Measurements from ENCODE around the gene LRBA. TPM values are rescaled to one million over a fixed set of nuclear protein-coding genes. Genes with fewer than 3 reads are reported as not detected.

The LRBA gene
- total and polyA plus RNA-seq, 2 of the 4 experiments (the other 2 are of a cell fraction), result 10.2 to 51.6 TPM

DNA sequence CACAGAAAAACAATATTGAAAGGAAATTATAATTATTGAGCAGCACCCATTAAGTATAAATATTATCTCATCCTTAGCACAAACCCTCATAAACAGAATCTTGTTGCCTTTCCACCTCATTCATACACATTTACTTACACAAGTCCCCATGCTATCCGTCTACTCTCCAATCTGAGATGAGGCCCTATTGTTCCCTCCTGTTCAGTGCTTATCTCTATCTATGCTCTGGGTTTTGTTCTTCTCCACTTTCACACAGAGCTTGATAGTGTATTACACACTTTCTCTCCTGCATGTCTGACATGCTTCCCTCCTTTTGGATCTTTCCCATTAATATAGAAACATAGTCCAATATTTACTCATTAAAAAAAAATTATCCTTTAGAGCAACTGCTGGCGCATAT lies 671.3 kb downstream of the LRBA start:
- Histone ChIP-seq H3K23ac (ENCODE audit: low read depth, low read length) (no peak overlapping the region), H3K4me3 (ENCODE audit: insufficient read depth, low read depth, low read length) (no peak overlapping the region), H3K9me3 (ENCODE audit: control insufficient read depth, insufficient read depth, low read length) (no peaks in the 10 kb centered on the region), H3K36me3 (ENCODE audit: control insufficient read depth, insufficient read depth, low read length) (no peaks in the 10 kb centered on the region), H3K9me1 (ENCODE audit: insufficient read depth, low read length) (no peaks in the 10 kb centered on the region), H4K91ac (ENCODE audit: insufficient read depth, low read depth, low read length) (no peak overlapping the region), H3K14ac (replicated peaks; ENCODE audit: low read depth, low read length) (peak overlapping the region; percentile 72; the same call in 1 of the 2 replicates), H3K18ac (ENCODE audit: low read depth, low read length) (no peak overlapping the region), H4K20me1 (ENCODE audit: insufficient read depth, low read length) (no peaks in the 10 kb centered on the region), H3K4ac (ENCODE audit: low read depth, low read length) (no peak overlapping the region), H3K27me3 (ENCODE audit: control insufficient read depth, insufficient read depth, low read length) (no peaks in the 10 kb centered on the region), H2BK20ac (ENCODE audit: low read depth, low read length) (no peak overlapping the region), H2BK15ac (ENCODE audit: low read depth, low read length) (no peak overlapping the region), H3K79me1 (ENCODE audit: low read depth in 1 of 2, low read length in 2 of 2) (no peaks in the 10 kb centered on the region), H3K27ac (ENCODE audit: insufficient read depth, low read length) (no peak overlapping the region), H2BK5ac (ENCODE audit: low read depth, low read length, poor library complexity, severe bottlenecking) (no peak overlapping the region), H4K5ac (ENCODE audit: low read depth, low read length) (no peak overlapping the region), H3K56ac (ENCODE audit: extremely low read depth, insufficient read depth, low read length) (no peak overlapping the region), H3K9ac (ENCODE audit: low read depth, low read length) (no peak overlapping the region), H2AK5ac (ENCODE audit: low read depth, low read length) (no peak overlapping the region; the same call in 1 of the 2 replicates), H2BK120ac (ENCODE audit: low read depth, low read length) (no peak overlapping the region), H2AK9ac (replicated peaks; ENCODE audit: low read depth, low read length, poor library complexity) (no peak overlapping the region), H4K8ac (ENCODE audit: low read depth in 2 of 2, low read length in 2 of 2) (no peak overlapping the region), H3K4me1 (ENCODE audit: control insufficient read depth, insufficient read depth, low read length) (peaks cover 2% of the 10 kb centered on the region; the same call in 1 of the 2 replicates), H2AFZ (replicated peaks; ENCODE audit: low read length, poor library complexity) (no peak overlapping the region), H3K4me2 (ENCODE audit: low read depth, low read length) (no peak overlapping the region)
- DNase-seq (no peak), ATAC-seq (ENCODE audit: low read depth) (no peak)
- intact Hi-C loops (cut with micrococcal nuclease), result no loop called here
- WGBS, 2 experiments (ENCODE audit: extremely low coverage in 2 of 2, insufficient read length in 1 of 2), result 100% methylated on average over 1 of the region's 2 CpGs; no CpG with 5 or more reads in 1 of the 2 experiments
- TF ChIP-seq BHLHE40 (IDR thresholded peaks at IDR 0.05; ENCODE audit: low read depth, low read length) (no peak), POLR2A (IDR thresholded peaks at IDR 0.05; ENCODE audit: low read depth, low read length) (no peak), CEBPB (IDR thresholded peaks at IDR 0.05; ENCODE audit: low read depth, low read length) (no peak), FOS (IDR thresholded peaks at IDR 0.05; ENCODE audit: low read depth, low read length) (no peak), MAFK (IDR thresholded peaks at IDR 0.05; ENCODE audit: low read depth, low read length) (no peak), RCOR1 (IDR thresholded peaks at IDR 0.05; ENCODE audit: insufficient replicate concordance, low read length) (no peak), SMC3 (IDR thresholded peaks at IDR 0.05; ENCODE audit: low read depth, low read length) (no peak), NFE2L2 (IDR thresholded peaks at IDR 0.05; ENCODE audit: low read depth, low read length) (no peak), CHD1 (IDR thresholded peaks at IDR 0.05; ENCODE audit: low read depth, low read length) (no peak), MAZ (IDR thresholded peaks at IDR 0.05; ENCODE audit: borderline replicate concordance, low read depth, low read length) (no peak), MXI1 (IDR thresholded peaks at IDR 0.05; ENCODE audit: borderline replicate concordance, low read depth, low read length) (no peak), RFX5 (IDR thresholded peaks at IDR 0.05; ENCODE audit: low read depth, low read length) (no peak), RAD21 (IDR thresholded peaks at IDR 0.05; ENCODE audit: low read length) (no peak)
- TF ChIP-seq, protein P1, sequence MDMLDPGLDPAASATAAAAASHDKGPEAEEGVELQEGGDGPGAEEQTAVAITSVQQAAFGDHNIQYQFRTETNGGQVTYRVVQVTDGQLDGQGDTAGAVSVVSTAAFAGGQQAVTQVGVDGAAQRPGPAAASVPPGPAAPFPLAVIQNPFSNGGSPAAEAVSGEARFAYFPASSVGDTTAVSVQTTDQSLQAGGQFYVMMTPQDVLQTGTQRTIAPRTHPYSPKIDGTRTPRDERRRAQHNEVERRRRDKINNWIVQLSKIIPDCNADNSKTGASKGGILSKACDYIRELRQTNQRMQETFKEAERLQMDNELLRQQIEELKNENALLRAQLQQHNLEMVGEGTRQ (IDR thresholded peaks at IDR 0.05; ENCODE audit: low read depth, low read length), result no peak
- TF ChIP-seq, protein P2, sequence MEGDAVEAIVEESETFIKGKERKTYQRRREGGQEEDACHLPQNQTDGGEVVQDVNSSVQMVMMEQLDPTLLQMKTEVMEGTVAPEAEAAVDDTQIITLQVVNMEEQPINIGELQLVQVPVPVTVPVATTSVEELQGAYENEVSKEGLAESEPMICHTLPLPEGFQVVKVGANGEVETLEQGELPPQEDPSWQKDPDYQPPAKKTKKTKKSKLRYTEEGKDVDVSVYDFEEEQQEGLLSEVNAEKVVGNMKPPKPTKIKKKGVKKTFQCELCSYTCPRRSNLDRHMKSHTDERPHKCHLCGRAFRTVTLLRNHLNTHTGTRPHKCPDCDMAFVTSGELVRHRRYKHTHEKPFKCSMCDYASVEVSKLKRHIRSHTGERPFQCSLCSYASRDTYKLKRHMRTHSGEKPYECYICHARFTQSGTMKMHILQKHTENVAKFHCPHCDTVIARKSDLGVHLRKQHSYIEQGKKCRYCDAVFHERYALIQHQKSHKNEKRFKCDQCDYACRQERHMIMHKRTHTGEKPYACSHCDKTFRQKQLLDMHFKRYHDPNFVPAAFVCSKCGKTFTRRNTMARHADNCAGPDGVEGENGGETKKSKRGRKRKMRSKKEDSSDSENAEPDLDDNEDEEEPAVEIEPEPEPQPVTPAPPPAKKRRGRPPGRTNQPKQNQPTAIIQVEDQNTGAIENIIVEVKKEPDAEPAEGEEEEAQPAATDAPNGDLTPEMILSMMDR (conservative IDR thresholded peaks at IDR 0.05; ENCODE audit: low read depth, low read length), result no peak
- TF ChIP-seq, protein P3, sequence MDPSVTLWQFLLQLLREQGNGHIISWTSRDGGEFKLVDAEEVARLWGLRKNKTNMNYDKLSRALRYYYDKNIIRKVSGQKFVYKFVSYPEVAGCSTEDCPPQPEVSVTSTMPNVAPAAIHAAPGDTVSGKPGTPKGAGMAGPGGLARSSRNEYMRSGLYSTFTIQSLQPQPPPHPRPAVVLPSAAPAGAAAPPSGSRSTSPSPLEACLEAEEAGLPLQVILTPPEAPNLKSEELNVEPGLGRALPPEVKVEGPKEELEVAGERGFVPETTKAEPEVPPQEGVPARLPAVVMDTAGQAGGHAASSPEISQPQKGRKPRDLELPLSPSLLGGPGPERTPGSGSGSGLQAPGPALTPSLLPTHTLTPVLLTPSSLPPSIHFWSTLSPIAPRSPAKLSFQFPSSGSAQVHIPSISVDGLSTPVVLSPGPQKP (IDR thresholded peaks at IDR 0.05; ENCODE audit: borderline replicate concordance, low read depth, low read length), result no peak
- ChIA-PET POLR2A (ENCODE audit: unreplicated experiment) (no interaction called here), CTCF (no interaction called here)
- dilution Hi-C loops (cut with HindIII; ENCODE audit: low sequenced_read_pairs, unreplicated experiment), result no loop called here
- in situ Hi-C loops (cut with MboI; ENCODE audit: low sequenced_read_pairs), result no loop called here
- BruUV-seq (replicated peaks), result no TSS peak
